HepG2 (cell line): ENCODE results near the gene ZNF394. TPM values are rescaled to one million over a fixed set of nuclear protein-coding genes. Genes with fewer than 3 reads are reported as not detected.
A peak's percentile ranks its signal among the peaks of the same experiment; 100 is the strongest.

ENCODE experiments used
- ARNT ChIP-seq: fragments of 450-650 bp; IDR thresholded peaks from 2 replicates; pipeline ENCODE4 v1.6.1; 2017
- BORCS8-MEF2B ChIP-seq: sonication (generic); formaldehyde crosslinking; IDR thresholded peaks from 2 replicates; pipeline ENCODE4 v1.8.0; 2022; ENCODE audit warnings: mild to moderate bottlenecking, missing genetic modification reagents
- IKZF5 ChIP-seq: IDR thresholded peaks from 2 replicates; pipeline ENCODE4 v1.6.1; 2018; ENCODE audit warnings: missing genetic modification reagents, mild to moderate bottlenecking, missing compliant biosample characterization
- KAT2B ChIP-seq: fragments of 150-350 bp; IDR thresholded peaks from 2 replicates; pipeline ENCODE4 v1.6.1; 2014; ENCODE audit warnings: low read depth, low read length, borderline replicate concordance
- KDM2A ChIP-seq: sonication (generic); formaldehyde crosslinking; IDR thresholded peaks from 2 replicates; pipeline ENCODE4 v1.4.0; 2020; ENCODE audit warnings: low read depth, missing genetic modification reagents, borderline replicate concordance
- KLF9 ChIP-seq: IDR thresholded peaks from 2 replicates; pipeline ENCODE4 v1.6.1; 2016; ENCODE audit warnings: low read depth
- MYNN ChIP-seq: sonication (generic); formaldehyde crosslinking; IDR thresholded peaks from 2 replicates; pipeline ENCODE4 v1.4.0; 2020; ENCODE audit warnings: mild to moderate bottlenecking, low read depth, missing genetic modification reagents
- PITX1 ChIP-seq: sonication (generic); formaldehyde crosslinking; IDR thresholded peaks from 2 replicates; pipeline ENCODE4 v1.5.1; 2020; ENCODE audit warnings: mild to moderate bottlenecking, missing genetic modification reagents
- RORA ChIP-seq: sonication (generic); formaldehyde crosslinking; IDR thresholded peaks from 2 replicates; pipeline ENCODE4 v1.5.0; 2020; ENCODE audit warnings: mild to moderate bottlenecking, missing genetic modification reagents, moderate library complexity
- SKI ChIP-seq: fragments of 450-650 bp; IDR thresholded peaks from one replicate; pipeline ENCODE4 v1.6.1; 2018; ENCODE audit warnings: mild to moderate bottlenecking; ENCODE audit not compliant: partially characterized antibody
- THAP11 ChIP-seq: IDR thresholded peaks from 2 replicates; pipeline ENCODE4 v1.6.1; 2016; ENCODE audit warnings: missing biosample characterization, missing genetic modification reagents
- ZBTB26 ChIP-seq: IDR thresholded peaks from 2 replicates; pipeline ENCODE4 v1.6.1; 2016; ENCODE audit warnings: missing compliant biosample characterization, missing genetic modification reagents, borderline replicate concordance
- ZBTB38 ChIP-seq: sonication (generic); formaldehyde crosslinking; IDR thresholded peaks from 2 replicates; pipeline ENCODE4 v1.5.1; 2020; ENCODE audit warnings: mild to moderate bottlenecking, missing genetic modification reagents
- ZHX1 ChIP-seq: sonication (generic); formaldehyde crosslinking; IDR thresholded peaks from 2 replicates; pipeline ENCODE4 v1.8.1; 2022; ENCODE audit warnings: low read depth, mild to moderate bottlenecking, missing genetic modification reagents
- ZNF101 ChIP-seq: sonication (generic); formaldehyde crosslinking; IDR thresholded peaks from 2 replicates; pipeline ENCODE4 v1.4.0; 2020; ENCODE audit warnings: mild to moderate bottlenecking, low read depth, missing genetic modification reagents, borderline replicate concordance
- ZNF205 ChIP-seq: IDR thresholded peaks from 2 replicates; pipeline ENCODE4 v1.6.1; 2018; ENCODE audit warnings: missing biosample characterization, missing genetic modification reagents
- ZNF317 ChIP-seq: sonication (generic); formaldehyde crosslinking; IDR thresholded peaks from 2 replicates; pipeline ENCODE4 v1.5.0; 2020; ENCODE audit warnings: mild to moderate bottlenecking, missing genetic modification reagents
- ZNF414 ChIP-seq: sonication (generic); formaldehyde crosslinking; IDR thresholded peaks from 2 replicates; pipeline ENCODE4 v1.5.0; 2020; ENCODE audit warnings: missing genetic modification reagents
- ZNF503 ChIP-seq: sonication (generic); formaldehyde crosslinking; IDR thresholded peaks from 2 replicates; pipeline ENCODE4 v1.4.0; 2020; ENCODE audit warnings: missing genetic modification reagents
- ZNF558 ChIP-seq: sonication (generic); formaldehyde crosslinking; IDR thresholded peaks from 2 replicates; pipeline ENCODE4 v1.9.0; 2022; ENCODE audit warnings: mild to moderate bottlenecking, missing genetic modification reagents, borderline replicate concordance
- ZNF639 ChIP-seq: conservative IDR thresholded peaks from 2 replicates; pipeline ENCODE4 v1.6.1; 2018; ENCODE audit warnings: missing genetic modification reagents
- polyA plus RNA-seq, 8 experiments: library from polyadenylated mRNA; depleted of rRNA in 3 of 8; stranded (reverse) in 7 of 8; unstranded in 1 of 8; fragments of >200 nt; fragmentation: Illumina TruSeq in 4 of 8; extraction: Trizol in 4 of 8; gene quantifications; 2 replicates each; pipeline versions ENCODE4 v1.2.1 to v1.2.3, GENCODE V29; 2011 to 2016; ENCODE audit warnings: low read depth in 4 of 8, missing spikeins in 1 of 8, mixed read lengths in 1 of 8; ENCODE audit not compliant: insufficient read depth in 1 of 8
- total RNA-seq, 5 experiments: library from RNA; depleted of rRNA; stranded (reverse); fragments of >200 nt; fragmentation: Illumina TruSeq; extraction: Trizol; gene quantifications; 2 replicates each; pipeline ENCODE4 v1.2.3, GENCODE V29; 2016; ENCODE audit warnings: low read depth in 1 of 5

ZNF394 gene
- total and polyA plus RNA-seq, 2 of the 13 experiments (the other 11 are each of a cell fraction or from before 2014, with no cell fraction given), result 7.8 to 19.6 TPM

- TF ChIP-seq ZNF503 (CRISPR knock-in tag), result 0 out of 2 replicates have a peak, but pooled peaks have one; percentile 21
- no peak for TF ChIP-seq ZNF639 (CRISPR knock-in tag)
- TF ChIP-seq RORA (CRISPR knock-in tag), result no peak
- TF ChIP-seq THAP11 (CRISPR knock-in tag), result peak; percentile 78; the same call in 1 of the 2 replicates
- no peak for TF ChIP-seq MYNN
- TF ChIP-seq BORCS8-MEF2B, result 0 out of 2 replicates have a peak, but pooled peaks have one; percentile 27
- TF ChIP-seq KAT2B, result no peak
- no peak for TF ChIP-seq KLF9
- no peak for TF ChIP-seq ZNF205
- TF ChIP-seq ZNF414 (CRISPR knock-in tag), result no peak
- TF ChIP-seq IKZF5, result no peak
- no peak for TF ChIP-seq ZHX1 (CRISPR knock-in tag)
- peak; percentile 13; the same call in 1 of the 2 replicates for TF ChIP-seq PITX1 (CRISPR knock-in tag)
- TF ChIP-seq ZBTB26 (CRISPR knock-in tag), result no peak
- TF ChIP-seq ZNF558 (CRISPR knock-in tag), result no peak; the same call in 1 of the 2 replicates
- peak; percentile 87 for TF ChIP-seq KDM2A (CRISPR knock-in tag)
- TF ChIP-seq ZNF101 (CRISPR knock-in tag), result no peak
- peak; percentile 23 for TF ChIP-seq SKI
- no peak for TF ChIP-seq ARNT
- TF ChIP-seq ZBTB38 (CRISPR knock-in tag), result peak; percentile 56
- TF ChIP-seq ZNF317, result peak; percentile 73; the same call in 1 of the 2 replicates
Measured at GRCh38 chr7:99472561-99473314, 27.3 kb downstream of the ZNF394 start, which contains the start of gene ZNF789 (continued).
